Measurements from ENCODE around the gene SRGAP3. TPM values are rescaled to one million over a fixed set of nuclear protein-coding genes. Genes with fewer than 3 reads are reported as not detected.

SRGAP3 gene
- polyA plus RNA-seq, 3 donors = 0.27 to 1.3 (median 0.87) TPM

DNA sequence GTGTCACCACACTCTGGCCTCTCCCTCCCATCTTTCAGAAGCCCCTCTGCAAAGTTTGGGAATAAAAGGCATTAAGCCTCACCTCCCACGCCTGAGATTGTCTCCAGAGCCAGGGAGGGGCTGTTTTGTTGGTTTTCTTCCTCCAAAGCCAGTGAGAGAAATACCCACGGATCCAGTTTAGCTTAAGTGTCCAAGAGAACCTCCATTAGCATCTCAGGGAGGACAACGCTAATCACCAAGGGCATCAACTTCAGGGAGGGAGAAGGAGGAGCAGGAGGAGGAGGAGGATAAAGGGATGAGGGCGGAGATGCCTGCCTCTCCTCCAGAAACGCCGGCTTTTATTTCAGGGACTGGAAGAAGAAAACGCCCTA, 101.6 kb downstream of the SRGAP3 start:
- Histone ChIP-seq H3K27ac (ENCODE audit: low read depth in 1 of 2, low read length in 2 of 2) (no peak overlapping the region), H3K4me1 (ENCODE audit: control insufficient read depth in 1 of 2, insufficient read depth in 2 of 2, low read length in 2 of 2) (no peaks in the 10 kb centered on the region), H3K79me2 (ENCODE audit: insufficient read depth, low read length) (no peaks in the 10 kb centered on the region), H3K9me3 (replicated peaks in 1 of 2; ENCODE audit: control insufficient read depth in 1 of 2, insufficient read depth in 1 of 2, low read length in 2 of 2) (peaks cover 17 to 46% of the 10 kb centered on the region in 2 donors), H3K36me3 (replicated peaks in 1 of 2; ENCODE audit: control insufficient read depth in 1 of 2, insufficient read depth in 2 of 2, low read length in 2 of 2) (no peaks in the 10 kb centered on the region), H3K4me3 (replicated peaks in 1 of 3; ENCODE audit: low read depth in 2 of 3, low read length in 3 of 3) (no peak overlapping the region), H3K4me2 (replicated peaks; ENCODE audit: extremely low read depth, low read length, poor library complexity, severe bottlenecking) (no peak overlapping the region), H4K20me1 (ENCODE audit: insufficient read depth, low read length) (no peaks in the 10 kb centered on the region), H2AFZ (ENCODE audit: insufficient read depth, low read depth, low read length, poor library complexity, severe bottlenecking) (no peak overlapping the region), H3K27me3 (ENCODE audit: control insufficient read depth in 2 of 2, insufficient read depth in 2 of 2, low read length in 2 of 2) (no peaks in the 10 kb centered on the region), H3K9ac (ENCODE audit: insufficient read depth, low read length, poor library complexity, severe bottlenecking) (no peak overlapping the region)
- H3K36me3 Mint-ChIP-seq = peaks cover 2% of the 10 kb centered on the region in 2 donors
- intact Hi-C loops (cut with micrococcal nuclease) = no loop called here
- peaks cover 24 to 45% (median 34%) of the 10 kb centered on the region in 7 donors for H3K9me3 Mint-ChIP-seq
- no peak for TF ChIP-seq CTCF (IDR thresholded peaks at IDR 0.05)
- 86% methylated on average over 1 of the region's 7 CpGs for WGBS (ENCODE audit: insufficient coverage)
- H3K27me3 Mint-ChIP-seq (ENCODE audit: low read depth in 3 of 3) = peaks cover 0 to 3% (median 0%) of the 10 kb centered on the region in 3 donors
- no peak overlapping the region for H3K27ac Mint-ChIP-seq
- DNase-seq = no peak
- H3K4me1 Mint-ChIP-seq = no peaks in the 10 kb centered on the region
- H3K4me3 Mint-ChIP-seq = no peak overlapping the region

- H3K36me3 ChIP-seq (replicated peaks in 1 of 2; ENCODE audit: control insufficient read depth in 1 of 2, insufficient read depth in 2 of 2, low read length in 2 of 2) = no peaks in the 10 kb centered on the region
- H3K9me3 ChIP-seq (replicated peaks in 1 of 2; ENCODE audit: control insufficient read depth in 1 of 2, insufficient read depth in 1 of 2, low read length in 2 of 2) = peaks cover 17 to 41% of the 10 kb centered on the region in 2 donors
- H2AFZ ChIP-seq (ENCODE audit: insufficient read depth, low read depth, low read length, poor library complexity, severe bottlenecking) = no peak overlapping the region
- H3K27ac ChIP-seq (ENCODE audit: low read depth in 1 of 2, low read length in 2 of 2) = no peak overlapping the region
- no peaks in the 10 kb centered on the region for H4K20me1 ChIP-seq (ENCODE audit: insufficient read depth, low read length)
- no peaks in the 10 kb centered on the region for H3K79me2 ChIP-seq (ENCODE audit: insufficient read depth, low read length)
- no peaks in the 10 kb centered on the region for H3K27me3 ChIP-seq (ENCODE audit: control insufficient read depth in 2 of 2, insufficient read depth in 2 of 2, low read length in 2 of 2)
- no peak for TF ChIP-seq CTCF (IDR thresholded peaks at IDR 0.05)
- no peak overlapping the region for H3K4me3 ChIP-seq (replicated peaks in 1 of 3; ENCODE audit: low read depth in 2 of 3, low read length in 3 of 3)
- Mint-ChIP-seq H3K9me3 (peaks cover 23 to 42% (median 34%) of the 10 kb centered on the region in 7 donors), H3K4me1 (no peaks in the 10 kb centered on the region), H3K36me3 (peaks cover 2% of the 10 kb centered on the region in 2 donors), H3K4me3 (no peak overlapping the region), H3K27me3 (ENCODE audit: low read depth in 3 of 3) (peaks cover 0 to 3% (median 0%) of the 10 kb centered on the region in 3 donors), H3K27ac (no peak overlapping the region)
- no peak for DNase-seq
- H3K4me2 ChIP-seq (replicated peaks; ENCODE audit: extremely low read depth, low read length, poor library complexity, severe bottlenecking) = no peak overlapping the region
- intact Hi-C loops (cut with micrococcal nuclease) = no loop called here
- no peak overlapping the region for H3K9ac ChIP-seq (ENCODE audit: insufficient read depth, low read length, poor library complexity, severe bottlenecking)
- WGBS (ENCODE audit: insufficient coverage) = 94% methylated on average over 7 of the region's 8 CpGs
- H3K4me1 ChIP-seq (ENCODE audit: control insufficient read depth in 1 of 2, insufficient read depth in 2 of 2, low read length in 2 of 2) = no peaks in the 10 kb centered on the region
These were observed 102.1 kb downstream of the SRGAP3 start for GRCh38 chr3:9147215-9147895.

All from CD14-positive monocyte (primary cell).